ENCODE measurements around the gene TMEM92.
"Not testable (repeated sequence)": the region's sequence is repeated elsewhere in the genome, so short reads cannot be mapped to it uniquely, and the experiment has no call there.

The TMEM92 gene

DNA sequence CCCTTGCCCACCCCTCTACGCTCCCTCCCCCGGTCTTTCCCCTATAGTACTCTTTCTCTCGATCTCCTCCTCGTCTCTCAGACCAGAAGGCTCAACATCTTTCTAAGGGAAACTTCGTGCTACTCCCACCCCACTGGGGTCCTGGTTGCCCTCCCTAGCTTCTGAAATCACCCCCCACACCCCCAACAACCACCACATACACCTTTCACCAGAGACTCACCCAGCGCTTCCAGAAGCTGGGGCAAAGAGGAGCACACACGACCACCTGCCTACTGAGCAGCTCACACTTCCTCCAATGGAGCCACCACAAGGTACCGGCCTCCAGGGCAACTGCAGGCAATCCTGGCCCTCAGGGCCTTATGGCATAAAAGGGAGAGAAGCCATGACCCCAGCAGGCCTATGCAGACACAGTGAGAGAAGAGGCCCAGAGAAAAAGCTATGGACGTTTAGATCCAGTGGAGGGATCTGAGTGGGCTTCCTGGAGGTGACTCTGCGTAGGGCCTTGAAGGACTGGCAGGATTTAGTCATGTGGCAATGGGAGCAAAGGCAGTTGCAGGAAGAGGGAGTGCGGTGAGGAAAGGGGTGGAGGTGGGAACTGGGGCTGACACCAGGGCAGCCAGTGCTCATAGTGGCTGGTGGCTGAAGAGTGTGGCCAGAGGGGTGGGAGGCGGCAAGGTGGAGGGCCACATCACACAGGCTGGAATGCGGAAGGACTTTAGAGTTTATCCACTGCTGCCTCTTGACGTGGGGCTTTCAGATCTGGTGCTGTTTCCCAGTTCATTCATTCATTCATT lies 12.1 kb upstream of the TMEM92 start:
- DNase-seq = no peak

DNA sequence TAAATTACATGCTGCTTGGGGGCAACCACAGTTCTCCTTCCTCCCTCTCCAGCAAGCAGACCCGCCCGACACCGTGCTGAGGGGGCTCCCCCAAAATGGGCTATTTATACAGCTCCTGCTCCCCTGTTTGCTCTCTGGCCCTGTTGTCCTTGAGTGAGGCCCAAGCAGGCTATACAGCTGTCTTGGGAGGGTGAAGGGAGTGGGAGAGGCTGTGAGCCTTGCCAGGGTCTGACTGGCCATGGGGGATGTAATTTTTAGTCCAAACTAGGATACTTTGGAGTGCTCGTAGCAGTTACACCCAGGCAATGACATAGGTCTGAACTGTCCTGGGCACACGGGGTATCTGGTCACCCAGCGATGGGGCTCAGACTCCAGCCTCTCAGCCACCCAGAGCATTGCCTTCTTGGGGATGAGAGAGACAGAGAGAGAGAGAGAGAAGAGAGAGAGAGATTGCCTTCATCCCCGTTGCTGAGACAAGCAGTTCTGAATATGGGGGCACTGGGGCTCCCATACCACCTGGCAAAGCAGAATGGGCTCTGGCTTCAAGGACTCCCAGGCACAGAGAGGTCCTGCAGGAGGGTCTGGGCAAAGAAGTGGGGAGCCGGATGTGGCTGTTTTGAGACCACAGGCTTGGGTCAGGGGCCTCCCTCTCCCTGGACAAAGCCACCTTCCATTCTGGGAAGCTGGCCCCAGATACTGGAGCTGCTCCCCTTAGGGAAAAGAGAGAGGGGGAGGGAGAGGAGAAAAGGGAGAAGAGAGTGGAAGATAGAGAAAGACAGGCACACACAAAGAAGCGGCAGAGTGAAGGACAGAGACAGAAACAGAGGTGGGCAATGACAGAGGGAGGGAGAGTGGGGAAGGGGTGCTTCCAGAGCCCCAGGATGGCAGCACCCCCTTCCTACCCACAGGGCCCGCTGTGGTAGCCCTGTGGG lies 10.7 kb upstream of the TMEM92 start:
- DNase-seq = no peak

- DNase-seq = no peak
Measured at GRCh38 chr17:50264263-50265113, 9.8 kb upstream of the TMEM92 start.

DNA sequence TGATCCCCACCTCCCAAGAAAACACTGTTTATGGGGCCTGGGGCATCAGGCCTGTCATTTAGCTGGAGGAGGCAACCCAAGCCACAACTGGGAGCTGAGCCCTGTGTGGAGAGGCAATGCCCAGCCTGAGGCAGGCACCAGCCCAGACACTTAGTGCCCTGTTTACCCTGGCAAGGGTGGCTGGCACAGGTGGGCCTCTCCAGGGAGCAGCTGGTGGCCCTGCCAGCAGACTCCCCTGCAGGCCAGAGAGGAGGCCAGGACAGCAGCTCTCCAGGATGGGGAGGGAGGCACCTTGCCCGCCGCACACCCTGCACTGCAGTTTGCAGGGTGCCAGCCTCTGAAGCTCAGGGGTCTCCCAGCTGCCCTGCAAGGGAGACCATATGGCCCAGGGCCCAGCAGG lies 9.1 kb upstream of the TMEM92 start:
- no peak for DNase-seq

GRCh38 chr17:50265690-50266315 lies 8.5 kb upstream of the TMEM92 start:
- DNase-seq = no peak

DNA sequence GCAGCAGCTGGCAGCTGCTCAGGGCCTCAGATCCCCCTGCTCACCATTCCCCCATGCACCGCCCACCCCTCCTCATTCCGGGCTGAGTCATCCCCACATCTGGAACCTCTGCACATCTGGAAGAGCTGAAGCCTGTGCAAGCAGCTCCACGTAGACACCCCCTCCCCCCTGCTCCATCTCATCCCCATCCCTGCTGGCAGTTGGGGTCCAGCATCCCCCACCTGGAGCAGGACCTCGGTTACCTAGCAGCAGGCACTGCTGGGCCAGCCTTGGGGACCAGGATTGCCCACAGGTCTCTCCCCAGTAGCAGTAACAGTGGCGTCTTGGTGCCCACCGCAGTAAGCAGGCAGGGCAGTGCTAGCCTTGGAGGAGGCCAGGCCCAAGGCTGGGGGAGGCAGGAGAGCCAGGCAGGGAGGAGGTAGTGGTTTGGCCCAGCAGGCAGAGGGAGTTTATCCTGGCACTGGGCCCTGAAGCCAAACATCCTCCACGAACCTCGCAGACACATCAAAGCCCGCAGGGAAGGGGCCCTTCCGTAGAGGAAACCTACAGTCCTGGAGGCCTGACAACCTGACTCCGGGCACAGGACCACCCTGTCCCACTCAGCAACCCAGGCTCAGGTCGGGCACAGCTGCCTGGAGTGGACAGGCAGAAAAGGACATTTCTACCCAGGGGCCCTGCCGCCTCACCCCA lies 7.7 kb upstream of the TMEM92 start:
- peak; percentile 23 to 72 for DNase-seq

GRCh38 chr17:50267074-50267841 lies 7.0 kb upstream of the TMEM92 start:
- DNase-seq = no peak

DNA sequence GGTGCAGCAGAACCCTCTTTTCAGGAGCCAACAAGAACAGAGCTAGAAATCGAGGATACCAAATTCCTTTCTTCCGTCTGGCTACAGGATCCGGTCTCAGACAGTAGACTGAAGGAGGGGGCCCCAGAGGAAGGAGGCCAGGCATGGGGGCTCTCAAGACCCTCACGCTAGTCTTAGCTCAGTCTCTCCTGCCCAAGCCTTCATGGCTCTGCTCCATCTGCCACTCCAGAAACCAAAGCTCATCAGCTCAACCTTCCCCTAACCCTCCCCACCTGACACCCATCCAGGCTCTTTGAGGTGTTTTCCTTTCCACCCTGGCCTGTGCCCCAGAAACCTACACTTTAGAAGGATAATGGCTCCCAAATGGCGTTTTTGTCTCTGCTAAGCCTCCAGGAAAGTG lies 6.2 kb upstream of the TMEM92 start:
- no peak for DNase-seq

- no peak for DNase-seq
Measured at GRCh38 chr17:50268743-50269275, 5.5 kb upstream of the TMEM92 start.

GRCh38 chr17:50269477-50270434 lies 4.5 kb upstream of the TMEM92 start:
- peak; percentile 19 to 65 for DNase-seq

DNA sequence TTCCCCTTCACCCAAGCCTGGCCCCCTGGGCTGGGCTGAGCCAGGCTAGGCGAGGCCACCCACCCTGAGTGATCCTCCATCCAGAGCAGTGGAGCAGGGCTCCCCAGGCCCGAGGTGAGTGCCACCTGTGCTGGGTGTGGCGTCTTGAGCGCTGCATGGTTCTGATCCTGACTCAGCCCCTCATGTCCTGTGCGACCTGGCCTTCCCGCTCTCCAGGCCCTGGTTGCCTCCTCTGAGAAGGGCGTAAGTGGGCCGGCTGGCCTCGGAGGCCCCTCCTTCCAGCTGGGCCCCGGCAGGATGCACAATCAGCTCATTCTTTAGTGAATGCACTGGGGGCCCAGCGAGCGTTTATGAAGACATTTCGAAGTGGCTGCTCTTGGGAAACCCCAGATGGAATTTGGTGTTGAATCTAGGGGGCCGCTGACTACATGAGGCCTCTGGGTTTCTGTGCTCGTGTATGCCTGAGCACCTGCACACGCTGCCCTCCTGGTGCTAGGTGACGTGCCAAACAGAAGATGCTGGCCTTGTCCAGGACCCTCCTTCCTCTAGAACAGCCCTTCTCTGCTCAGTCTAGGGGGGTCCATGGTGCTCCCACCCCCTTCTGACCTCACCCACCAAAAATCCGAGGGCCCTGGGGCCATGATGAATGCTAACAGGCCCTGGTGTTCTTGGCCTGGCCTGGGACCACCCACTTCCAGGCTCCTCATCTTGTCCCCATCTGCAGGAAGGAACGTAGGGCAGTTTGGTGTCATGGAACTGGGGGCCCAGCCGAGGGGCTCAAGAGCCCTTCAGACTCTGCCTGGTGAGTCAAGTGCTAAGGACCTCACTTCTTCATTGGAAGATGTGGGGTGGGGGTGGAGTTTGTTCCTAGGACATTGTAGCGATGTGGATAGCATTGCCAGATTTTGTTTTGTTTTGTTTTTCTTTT lies 3.6 kb upstream of the TMEM92 start:
- DNase-seq = no peak

DNA sequence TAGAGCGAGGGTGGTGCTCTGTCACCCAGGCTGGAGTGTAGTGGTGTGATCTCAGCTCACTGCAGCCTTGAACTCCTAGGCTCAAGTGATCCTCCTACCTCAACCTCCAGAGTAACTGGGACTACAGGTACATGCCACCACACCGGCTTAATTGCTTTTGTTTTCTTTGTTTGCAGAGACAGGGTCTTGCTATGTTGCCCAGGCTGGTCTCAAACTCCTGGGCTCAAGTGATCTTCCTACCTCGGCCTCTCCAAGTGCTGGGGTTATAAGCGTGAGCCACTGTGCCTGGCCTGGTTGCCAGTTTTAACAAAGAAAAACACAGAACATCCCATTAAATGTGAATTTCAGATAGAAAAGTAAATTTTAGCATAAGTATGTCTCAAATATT lies 2.9 kb upstream of the TMEM92 start:
- not testable (repeated sequence) for DNase-seq

- DNase-seq = no peak
Measured at GRCh38 chr17:50272246-50272645, 2.0 kb upstream of the TMEM92 start.

GRCh38 chr17:50272711-50273653 lies 1.3 kb upstream of the TMEM92 start:
- DNase-seq = peak in 1 of 2 experiments; percentile 49

DNA sequence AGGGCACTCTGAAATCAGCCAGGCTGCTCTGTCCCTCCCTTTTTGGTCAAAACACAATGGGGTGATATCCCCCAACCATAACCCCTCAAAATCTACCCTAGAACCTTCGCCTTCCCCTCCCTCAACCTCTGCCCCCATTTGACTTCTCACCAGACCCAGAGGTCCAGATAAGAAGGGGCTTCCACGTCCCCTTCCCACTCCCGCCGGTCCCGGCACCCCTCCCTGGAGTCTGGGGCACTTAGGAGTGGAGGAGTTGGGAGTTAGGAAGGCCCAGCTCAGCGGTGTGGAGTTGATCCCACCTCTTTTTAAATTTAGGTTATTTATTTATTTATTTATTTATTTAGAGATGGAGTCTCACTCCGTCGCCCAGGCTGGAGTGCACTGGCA lies 619 bp upstream of the TMEM92 start:
- DNase-seq = no peak

DNA sequence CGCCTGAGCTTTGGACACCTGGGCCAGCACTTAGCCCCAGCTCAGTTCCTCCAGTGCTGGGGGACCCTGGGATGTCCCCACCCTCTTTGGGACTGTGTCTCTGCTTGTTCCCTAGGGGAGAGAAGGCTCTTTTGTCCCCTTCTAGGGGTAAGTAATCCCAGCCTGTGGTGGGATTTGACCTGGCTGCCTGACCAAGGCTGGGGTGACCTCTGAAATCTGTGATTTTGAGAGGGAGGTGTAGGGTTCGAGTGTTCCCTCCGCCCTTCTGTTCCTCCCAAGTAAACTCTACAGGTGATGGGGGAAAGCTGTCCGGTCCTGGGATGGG lies 593 bp downstream of the TMEM92 start:
- no peak for DNase-seq

DNA sequence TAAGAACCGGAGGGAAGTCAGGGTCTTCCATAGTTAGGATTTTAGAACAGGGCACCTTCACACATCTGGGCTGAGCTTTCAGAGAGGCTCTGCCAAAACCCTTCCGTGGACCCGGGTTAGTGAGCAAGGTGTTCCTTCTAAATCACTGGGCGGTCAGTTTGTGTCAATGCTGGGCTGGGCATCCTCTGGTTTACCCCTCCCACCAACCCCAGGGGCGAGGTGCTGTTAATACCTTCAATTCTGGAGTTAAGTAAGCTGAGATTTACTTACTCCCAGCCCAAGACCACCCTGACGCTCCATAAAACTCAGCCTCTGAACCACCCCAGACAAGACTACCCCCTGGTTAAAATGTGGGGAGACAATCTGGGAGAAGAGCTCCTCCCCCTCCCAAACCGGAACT lies 1.0 kb downstream of the TMEM92 start:
- DNase-seq = no peak

Data from NCI-H446 (cell line).